ENCODE results near the gene DZIP1L. TPM values are rescaled to one million over a fixed set of nuclear protein-coding genes. Genes with fewer than 3 reads are reported as not detected.

DZIP1L gene
- total RNA-seq, 1 experiment from 2014 or later: 2.3 TPM

GRCh38 chr3:138043266-138044029, 72.0 kb downstream of the DZIP1L start:
- Histone ChIP-seq H3K79me2 (ENCODE audit: low read depth) (no peaks in the 10 kb centered on the region), H4K20me1 (ENCODE audit: insufficient read depth) (no peaks in the 10 kb centered on the region), H3K9me2 (ENCODE audit: insufficient read depth) (no peaks in the 10 kb centered on the region), H3K4me3 (no peak overlapping the region), H3K27me3 (ENCODE audit: insufficient read depth, low read depth) (no peaks in the 10 kb centered on the region), H2AFZ (no peak overlapping the region), H3F3A (ENCODE audit: insufficient read depth, low read depth) (no peaks in the 10 kb centered on the region), H3K27ac (no peak overlapping the region), H3K36me3 (ENCODE audit: low read depth) (no peaks in the 10 kb centered on the region), H3K4me1 (replicated peaks; ENCODE audit: insufficient read depth) (0 out of 2 replicates have a peak, but pooled peaks cover 3% of the 10 kb centered on the region), H3K9me3 (ENCODE audit: insufficient read depth, low read depth) (no peaks in the 10 kb centered on the region), H3K4me2 (no peak overlapping the region)
- ChIA-PET CTCF (interaction anchor here (0.6 kb wide), 1 partner anchor 938 kb away, joined by 4 read pairs; no protein-coding TSS in a partner anchor), POLR2A (ENCODE audit: unreplicated experiment) (no interaction called here)
- DNase-seq: no peak
- no TSS peak for BruUV-seq (replicated peaks)
- TF ChIP-seq CTCF (conservative IDR thresholded peaks at IDR 0.05): no peak
- no peak for TF ChIP-seq EZH2 (IDR thresholded peaks at IDR 0.05; ENCODE audit: low read depth)
- intact Hi-C loops (cut with micrococcal nuclease; ENCODE audit: unreplicated experiment): no loop called here

- TF ChIP-seq EZH2 (IDR thresholded peaks at IDR 0.05; ENCODE audit: low read depth) (no peak), CTCF (conservative IDR thresholded peaks at IDR 0.05) (no peak)
- POLR2A ChIA-PET (ENCODE audit: unreplicated experiment): no interaction called here
Measured at GRCh38 chr3:138042043-138042442, 73.4 kb downstream of the DZIP1L start.

GRCh38 chr3:138038725-138039462, 76.5 kb downstream of the DZIP1L start:
- DNase-seq: no peak
- no peaks in the 10 kb centered on the region for H4K20me1 ChIP-seq (ENCODE audit: insufficient read depth)
- H3K79me2 ChIP-seq (ENCODE audit: low read depth): no peaks in the 10 kb centered on the region
- no peaks in the 10 kb centered on the region for H3F3A ChIP-seq (ENCODE audit: insufficient read depth, low read depth)
- no peak overlapping the region for H3K4me3 ChIP-seq
- H3K4me1 ChIP-seq (replicated peaks; ENCODE audit: insufficient read depth): 0 out of 2 replicates have a peak, but pooled peaks cover 1% of the 10 kb centered on the region
- intact Hi-C loops (cut with micrococcal nuclease; ENCODE audit: unreplicated experiment): no loop called here
- H3K27me3 ChIP-seq (ENCODE audit: insufficient read depth, low read depth): no peaks in the 10 kb centered on the region
- H3K36me3 ChIP-seq (ENCODE audit: low read depth): no peaks in the 10 kb centered on the region
- ChIA-PET CTCF (interaction anchor here (0.5 kb wide), 1 partner anchor 928 kb away, joined by 4 read pairs; no protein-coding TSS in a partner anchor), POLR2A (ENCODE audit: unreplicated experiment) (no interaction called here)
- BruUV-seq (replicated peaks): no TSS peak
- H3K9me3 ChIP-seq (ENCODE audit: insufficient read depth, low read depth): no peaks in the 10 kb centered on the region
- no peak overlapping the region for H3K27ac ChIP-seq
- no peaks in the 10 kb centered on the region for H3K9me2 ChIP-seq (ENCODE audit: insufficient read depth)
- no peak overlapping the region for H3K4me2 ChIP-seq
- no peak overlapping the region for H2AFZ ChIP-seq
- TF ChIP-seq CTCF (conservative IDR thresholded peaks at IDR 0.05): no peak
- no peak for TF ChIP-seq EZH2 (IDR thresholded peaks at IDR 0.05; ENCODE audit: low read depth)

More at GRCh38 chr3:138042043-138042442, 73.4 kb downstream of the DZIP1L start:
- Histone ChIP-seq H3K4me1 (replicated peaks; ENCODE audit: insufficient read depth) (0 out of 2 replicates have a peak, but pooled peaks cover 3% of the 10 kb centered on the region), H3F3A (ENCODE audit: insufficient read depth, low read depth) (no peaks in the 10 kb centered on the region), H3K4me2 (no peak overlapping the region), H3K9me2 (ENCODE audit: insufficient read depth) (no peaks in the 10 kb centered on the region), H3K27ac (no peak overlapping the region), H3K36me3 (ENCODE audit: low read depth) (no peaks in the 10 kb centered on the region), H4K20me1 (ENCODE audit: insufficient read depth) (no peaks in the 10 kb centered on the region), H3K4me3 (no peak overlapping the region), H3K9me3 (ENCODE audit: insufficient read depth, low read depth) (no peaks in the 10 kb centered on the region), H3K27me3 (ENCODE audit: insufficient read depth, low read depth) (no peaks in the 10 kb centered on the region), H3K79me2 (ENCODE audit: low read depth) (no peaks in the 10 kb centered on the region), H2AFZ (no peak overlapping the region)
- intact Hi-C loops (cut with micrococcal nuclease; ENCODE audit: unreplicated experiment): no loop called here
- BruUV-seq (replicated peaks): no TSS peak
- DNase-seq: no peak
- CTCF ChIA-PET: no interaction called here

Data from PC-9 (cell line).